Transverse colon (tissue), 4 donors: ENCODE results near the gene TMOD3. TPM values are rescaled to one million over a fixed set of nuclear protein-coding genes. Genes with fewer than 3 reads are reported as not detected.

Experiments
- DNase-seq: peaks from one replicate; pipeline ENCODE4 v3.0.0-alpha.2; 2019
- H3K27ac ChIP-seq, 4 donors: fragments of 200-600 bp; sonication (generic); 2 replicates each; pipeline ENCODE4 v1.5.1; 2016 to 2018; ENCODE audit warnings: inconsistent platforms in 4 of 4
- H3K27me3 ChIP-seq: fragments of 200-600 bp; sonication (generic); 2 replicates; pipeline ENCODE4 v1.5.1; 2017; ENCODE audit warnings: inconsistent platforms
- H3K36me3 ChIP-seq, 4 donors: fragments of 200-600 bp; sonication (generic); 2 replicates each; pipeline ENCODE4 v1.5.1; 2017 to 2019; ENCODE audit warnings: inconsistent platforms in 4 of 4
- H3K4me1 ChIP-seq, 4 donors: fragments of 200-600 bp; sonication (generic); 2 replicates each; pipeline ENCODE4 v1.5.1; 2017 to 2020; ENCODE audit warnings: inconsistent platforms in 4 of 4
- H3K4me3 ChIP-seq, 4 donors: fragments of 200-600 bp; sonication (generic); 1 replicate in 1 of 4; 2 replicates in 3 of 4; pipeline versions ENCODE4 v1.5.1 to v1.6.1; 2017 to 2019; ENCODE audit warnings: inconsistent platforms in 4 of 4
- H3K9me3 ChIP-seq, 2 donors: fragments of 200-600 bp; sonication (generic); 2 replicates each; pipeline ENCODE4 v1.5.1; 2017 to 2019; ENCODE audit warnings: inconsistent platforms in 2 of 2
- EP300 ChIP-seq: sonication (generic); formaldehyde crosslinking; IDR thresholded peaks from one replicate; pipeline ENCODE4 v1.6.1; 2017; ENCODE audit warnings: antibody characterized with exemption, low read depth
- POLR2A ChIP-seq: fragments of 450-650 bp; IDR thresholded peaks from one replicate; pipeline ENCODE4 v1.6.1; 2016; ENCODE audit warnings: antibody characterized with exemption, mild to moderate bottlenecking, moderate library complexity
- POLR2AphosphoS5 ChIP-seq, 3 donors: sonication (generic); formaldehyde crosslinking; IDR thresholded peaks; one replicate each; pipeline ENCODE4 v1.6.1; 2016; ENCODE audit warnings: antibody characterized with exemption in 3 of 3
- WGBS, 2 donors: methylation state at CpG; one replicate each; pipeline ENCODE4 v1.1.5; 2018; ENCODE audit warnings: low coverage in 1 of 2; 5-methylcytosine and 5-hydroxymethylcytosine counted together
- in situ Hi-C, 4 donors: fragments of 200-750 bp; cut with MboI; loops; one replicate each; pipeline versions ENCODE4 v1.15.0 to v1.15.1; 2017; ENCODE audit warnings: low sequenced_read_pairs in 3 of 4, low pct_ligation_motif_present in 1 of 4, low pct_unique_long_range_greater_than_20kb in 1 of 4
- intact Hi-C: fragments of 100-400 bp; cut with DNase I; formaldehyde crosslinking; loops from one replicate; pipeline ENCODE4 v1.15.1; 2023; ENCODE audit warnings: low total_unique reads
- total RNA-seq, 4 donors: library from RNA; depleted of rRNA; stranded (reverse); fragments of >200 nt; gene quantifications; one replicate each; pipeline ENCODE4 v1.1.0, GENCODE V29; 2016
- TF ChIP-seq, protein P1 (sequence below), 5 experiments: fragments of 200-600 bp in 3 of 5; fragments of 450-650 bp in 2 of 5; sonication (generic) in 3 of 5; IDR thresholded peaks; 1 replicate in 2 of 5; 2 replicates in 3 of 5; pipeline ENCODE4 v1.5.1; 2016 to 2017; ENCODE audit warnings: antibody characterized with exemption in 5 of 5, inconsistent platforms in 3 of 5, mild to moderate bottlenecking in 2 of 5, moderate library complexity in 1 of 5

The TMOD3 gene
- total RNA-seq, 4 donors from 2014 or later, result 18.7 to 65.8 (median 45.3) TPM

DNA sequence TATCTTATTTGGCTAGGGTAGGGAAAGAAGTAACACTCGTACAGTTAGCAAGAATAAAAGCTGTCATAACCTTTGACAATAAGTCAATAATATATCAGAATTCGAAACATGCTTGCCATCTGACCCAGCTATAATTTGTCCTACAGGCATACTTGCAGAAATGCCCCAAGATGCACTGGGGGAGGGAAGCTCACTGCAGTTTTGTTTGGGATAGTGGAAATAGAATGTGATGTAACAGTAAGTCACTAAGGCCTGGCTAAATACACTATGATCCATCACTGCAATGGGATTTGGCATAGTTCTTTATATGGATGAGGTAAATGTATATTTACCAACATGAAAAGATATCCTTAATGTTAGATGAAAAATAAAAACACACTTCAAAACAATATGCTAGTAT is 25.5 kb upstream of the TMOD3 start:
- H3K27me3 ChIP-seq, result no peaks in the 10 kb centered on the region
- no peak overlapping the region for H3K4me3 ChIP-seq
- no peaks in the 10 kb centered on the region for H3K36me3 ChIP-seq
- intact Hi-C loops, result no loop called here
- no peaks in the 10 kb centered on the region for H3K9me3 ChIP-seq
- no peaks in the 10 kb centered on the region for H3K4me1 ChIP-seq
- in situ Hi-C loops, result no loop called here
- H3K27ac ChIP-seq, result no peak overlapping the region
- TF ChIP-seq EP300 (no peak), POLR2AphosphoS5 (IDR thresholded peaks at IDR 0.05) (no peak), POLR2A (no peak)
- TF ChIP-seq, protein P1, sequence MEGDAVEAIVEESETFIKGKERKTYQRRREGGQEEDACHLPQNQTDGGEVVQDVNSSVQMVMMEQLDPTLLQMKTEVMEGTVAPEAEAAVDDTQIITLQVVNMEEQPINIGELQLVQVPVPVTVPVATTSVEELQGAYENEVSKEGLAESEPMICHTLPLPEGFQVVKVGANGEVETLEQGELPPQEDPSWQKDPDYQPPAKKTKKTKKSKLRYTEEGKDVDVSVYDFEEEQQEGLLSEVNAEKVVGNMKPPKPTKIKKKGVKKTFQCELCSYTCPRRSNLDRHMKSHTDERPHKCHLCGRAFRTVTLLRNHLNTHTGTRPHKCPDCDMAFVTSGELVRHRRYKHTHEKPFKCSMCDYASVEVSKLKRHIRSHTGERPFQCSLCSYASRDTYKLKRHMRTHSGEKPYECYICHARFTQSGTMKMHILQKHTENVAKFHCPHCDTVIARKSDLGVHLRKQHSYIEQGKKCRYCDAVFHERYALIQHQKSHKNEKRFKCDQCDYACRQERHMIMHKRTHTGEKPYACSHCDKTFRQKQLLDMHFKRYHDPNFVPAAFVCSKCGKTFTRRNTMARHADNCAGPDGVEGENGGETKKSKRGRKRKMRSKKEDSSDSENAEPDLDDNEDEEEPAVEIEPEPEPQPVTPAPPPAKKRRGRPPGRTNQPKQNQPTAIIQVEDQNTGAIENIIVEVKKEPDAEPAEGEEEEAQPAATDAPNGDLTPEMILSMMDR (IDR thresholded peaks at IDR 0.05), result no peak
- WGBS, 2 donors, result 89% methylated on average over 2 of the region's 2 CpGs
- no peak for DNase-seq

DNA sequence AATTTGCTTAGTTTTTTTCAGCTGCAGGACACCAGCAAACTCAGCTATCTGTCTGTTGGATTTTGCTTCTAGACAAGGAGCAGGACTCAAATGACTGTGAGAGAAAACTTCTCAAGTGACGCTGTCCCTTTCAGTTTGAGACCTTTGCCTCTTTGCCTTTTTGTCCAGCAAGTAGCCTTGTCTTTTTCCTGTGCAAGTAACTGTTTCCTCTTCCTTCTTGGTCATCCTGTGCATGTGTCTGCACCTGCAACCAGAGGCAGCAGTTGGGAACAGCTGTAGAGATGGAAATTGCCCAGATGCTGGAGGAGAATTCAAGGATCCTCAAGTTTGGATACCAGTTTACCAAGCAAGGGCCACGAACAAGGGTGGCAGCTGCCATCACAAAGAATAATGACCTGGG is 23.3 kb upstream of the TMOD3 start:
- intact Hi-C loops (no loop called here), in situ Hi-C loops (no loop called here)
- H3K36me3 ChIP-seq, result no peaks in the 10 kb centered on the region
- no peak overlapping the region for H3K4me3 ChIP-seq
- TF ChIP-seq POLR2A, result no peak
- TF ChIP-seq, protein P1 (IDR thresholded peaks at IDR 0.05), result no peak
- 78 to 100% methylated on average over 1 to 2 of the region's 2 CpGs for WGBS, 2 donors
- H3K27ac ChIP-seq, result no peak overlapping the region
- H3K27me3 ChIP-seq, result no peaks in the 10 kb centered on the region
- H3K9me3 ChIP-seq, result no peaks in the 10 kb centered on the region
- no peak for DNase-seq
- peaks cover 0 to 6% (median 0%) of the 10 kb centered on the region in 4 donors for H3K4me1 ChIP-seq

DNA sequence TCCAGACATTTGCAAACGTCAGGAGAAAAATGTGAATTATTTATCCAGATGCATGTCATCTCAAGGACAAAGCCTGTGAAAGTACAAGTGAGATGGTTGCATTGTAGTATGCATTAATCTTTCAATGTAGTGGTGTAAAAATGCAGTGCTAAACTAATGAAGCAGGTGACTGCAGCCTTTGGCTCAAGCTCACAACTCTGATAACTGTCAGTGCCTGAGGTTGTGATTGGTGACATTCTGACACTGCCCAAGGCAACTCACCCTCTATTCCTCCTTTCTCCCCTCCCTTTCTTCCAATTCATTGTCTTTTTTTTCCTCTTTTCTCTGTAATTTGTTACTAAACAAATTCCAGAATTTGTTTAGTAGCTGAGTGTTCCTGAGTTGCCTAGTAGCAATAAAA is 20.0 kb upstream of the TMOD3 start:
- no peaks in the 10 kb centered on the region for H3K36me3 ChIP-seq
- no peak overlapping the region for H3K4me3 ChIP-seq
- H3K9me3 ChIP-seq, result no peaks in the 10 kb centered on the region
- no peak for TF ChIP-seq POLR2A
- TF ChIP-seq, protein P1 (IDR thresholded peaks at IDR 0.05), result no peak
- TF ChIP-seq POLR2AphosphoS5 (IDR thresholded peaks at IDR 0.05), result no peak
- no peak for TF ChIP-seq EP300
- no peaks in the 10 kb centered on the region for H3K27me3 ChIP-seq
- in situ Hi-C loops, result no loop called here
- H3K27ac ChIP-seq, result no peak overlapping the region
- peaks cover 0 to 6% (median 0%) of the 10 kb centered on the region in 4 donors for H3K4me1 ChIP-seq
- intact Hi-C loops, result no loop called here
- WGBS, 2 donors, result 46 to 50% methylated on average over 1 of the region's 1 CpG
- DNase-seq, result no peak

DNA sequence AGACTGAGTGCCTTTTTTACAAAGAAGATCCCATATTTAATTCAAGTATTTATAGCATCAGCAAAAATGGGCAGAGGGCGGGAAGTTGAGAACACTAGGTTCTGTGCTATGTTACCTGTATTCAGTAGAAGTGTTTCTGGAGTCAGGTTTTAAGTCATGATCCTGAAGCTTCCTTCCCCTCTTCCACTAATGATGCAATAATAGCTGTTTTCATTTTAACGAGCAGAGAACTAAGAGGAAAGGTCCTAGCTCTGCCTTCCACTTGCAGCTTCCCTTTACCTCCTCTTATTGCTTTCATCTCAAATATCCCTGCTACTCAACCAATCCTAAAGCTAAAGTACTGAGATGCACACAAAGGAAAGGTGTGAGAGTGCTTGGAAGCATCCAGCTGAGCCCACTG is 16.9 kb upstream of the TMOD3 start:
- H3K27ac ChIP-seq, result no peak overlapping the region
- no peak overlapping the region for H3K4me3 ChIP-seq
- intact Hi-C loops (no loop called here), in situ Hi-C loops (no loop called here)
- no peaks in the 10 kb centered on the region for H3K27me3 ChIP-seq
- WGBS, 2 donors, result 86 to 88% methylated on average over 2 of the region's 2 CpGs
- H3K9me3 ChIP-seq, result no peaks in the 10 kb centered on the region
- no peaks in the 10 kb centered on the region for H3K36me3 ChIP-seq
- peaks cover 0 to 6% (median 0%) of the 10 kb centered on the region in 4 donors for H3K4me1 ChIP-seq
- no peak for DNase-seq
- TF ChIP-seq, protein P1 (IDR thresholded peaks at IDR 0.05), result no peak
- TF ChIP-seq POLR2AphosphoS5 (IDR thresholded peaks at IDR 0.05) (no peak), POLR2A (no peak), EP300 (no peak)
